ENCODE data around the gene DLG2. TPM values are rescaled to one million over a fixed set of nuclear protein-coding genes. Genes with fewer than 3 reads are reported as not detected.

Gene DLG2
- total and polyA plus RNA-seq, 9 of the 15 experiments (the other 6 are each of a cell fraction or from before 2014, with no cell fraction given) = 0.52 to 1.6 (median 0.95) TPM

GRCh38 chr11:83819931-83820549, 1807.1 kb downstream of the DLG2 start:
- no TSS peak for BruUV-seq (replicated peaks)
- H3K4me1 ChIP-seq (replicated peaks in 1 of 2; ENCODE audit: control insufficient read depth in 2 of 2, insufficient read depth in 2 of 2, low read length in 2 of 2) = no peaks in the 10 kb centered on the region
- H3K27ac ChIP-seq (ENCODE audit: extremely low read depth, low read depth, low read length) = no peak overlapping the region
- no peaks in the 10 kb centered on the region for H3K36me3 ChIP-seq (ENCODE audit: control insufficient read depth, insufficient read depth, low read length)
- peak; percentile 35 for FAIRE-seq
- no peak overlapping the region for H3K9ac ChIP-seq (ENCODE audit: insufficient read depth in 1 of 2, low read depth in 2 of 2, low read length in 2 of 2)
- 0% methylated on average over 2 of the region's 2 CpGs for WGBS (ENCODE audit: insufficient coverage, low coverage, missing lambda C conversion rate)
- H3K79me2 ChIP-seq (ENCODE audit: control insufficient read depth, insufficient read depth, low read length) = no peaks in the 10 kb centered on the region
- no peaks in the 10 kb centered on the region for H3K9me1 ChIP-seq (ENCODE audit: control insufficient read depth, insufficient read depth, low read length)
- H3K4me2 ChIP-seq (ENCODE audit: insufficient read depth, low read length) = no peak overlapping the region
- no peaks in the 10 kb centered on the region for H4K20me1 ChIP-seq (replicated peaks; ENCODE audit: control insufficient read depth, insufficient read depth, low read length)
- H2AFZ ChIP-seq (ENCODE audit: low read depth, low read length) = no peak overlapping the region
- intact Hi-C loops (cut with micrococcal nuclease) (loop anchor here (1.0 to 10.0 kb wide), 7 partner anchors 298 to 1138 kb away; partner anchors contain the start of genes DDIAS and PRCP), in situ Hi-C loops (cut with MboI) (loop anchor here (25.0 kb wide), 2 partner anchors 733 to 958 kb away; no protein-coding TSS in a partner anchor)
- ChIA-PET CTCF (ENCODE audit: low intra/inter-chr PET ratio) (interaction anchor here (0.5 to 0.8 kb wide), 3 partner anchors 23 to 1102 kb away, joined by 3 read pairs; no protein-coding TSS in a partner anchor), POLR2A (no interaction called here)
- no peak overlapping the region for H3K4me3 ChIP-seq
- peak; percentile 10 to 43 (median 29) for DNase-seq (ENCODE audit: extremely low read depth in 1 of 4, low spot score in 3 of 4)
- H3K9me3 ChIP-seq (replicated peaks; ENCODE audit: control insufficient read depth, insufficient read depth, low read depth, low read length) = no peaks in the 10 kb centered on the region
- peak; percentile 83 for ATAC-seq
- H3K27me3 ChIP-seq (ENCODE audit: control insufficient read depth in 2 of 2, insufficient read depth in 2 of 2, low read length in 2 of 2) = no peaks in the 10 kb centered on the region
- TF ChIP-seq RAD21 (CRISPR knock-in tag; conservative IDR thresholded peaks at IDR 0.05 in 1 of 2, IDR thresholded peaks at IDR 0.05 in 1 of 2) (peak; percentile 86 to 88), CTCF (IDR thresholded peaks at IDR 0.05 in 2 of 3, conservative IDR thresholded peaks at IDR 0.05 in 1 of 3; ENCODE audit: insufficient read depth in 2 of 3, low read depth in 1 of 3, low read length in 3 of 3) (peak in 2 of 3 experiments; percentile 28 to 82; a peak in 3 of 6 replicates), REST (IDR thresholded peaks at IDR 0.05; ENCODE audit: borderline replicate concordance) (peak; percentile 41; the same call in 1 of the 2 replicates), REST (CRISPR knock-in tag; IDR thresholded peaks at IDR 0.05; ENCODE audit: low read depth) (no peak), SAFB2 (IDR thresholded peaks at IDR 0.05; ENCODE audit: borderline replicate concordance, low read depth, low read length, severe bottlenecking) (no peak), NCOA6 (IDR thresholded peaks at IDR 0.05) (no peak), SMC3 (conservative IDR thresholded peaks at IDR 0.05; ENCODE audit: insufficient read depth, low read depth, low read length) (peak; percentile 32; the same call in 1 of the 2 replicates)

All from K562 (cell line).